Calu3 (cell line): Measurements from ENCODE around the gene ZNF780A. TPM values are rescaled to one million over a fixed set of nuclear protein-coding genes. Genes with fewer than 3 reads are reported as not detected.

ENCODE experiments used
- Bru-seq: library from RNA; stranded (reverse); fragments of 400-500 nt; gene quantifications from one replicate; lab custom pipeline; 2021; lab: Mats Ljungman, UMichigan
- BruChase-seq, 2 experiments: library from RNA; stranded (reverse); fragments of 400-500 nt; gene quantifications; one replicate each; lab custom pipeline; 2021; lab: Mats Ljungman, UMichigan
- BruUV-seq: library from RNA; stranded (reverse); fragments of 400-500 nt; replicated peaks from 2 replicates; lab custom pipeline; 2021; lab: Mats Ljungman, UMichigan
- CTCF ChIA-PET: fragments of 300-600 bp; sonication (Branson Sonifier 250); formaldehyde crosslinking; loops from one replicate; lab custom pipeline; 2022; ENCODE audit warnings: antibody characterized with exemption; lab: Charles Lee
- DNase-seq: peaks from one replicate; pipeline ENCODE4 v3.0.0; 2022
- H3K27ac Mint-ChIP-seq: one replicate; pipeline ENCODE4 v1.8.0; 2022; ENCODE audit warnings: mixed read lengths; ENCODE audit not compliant: unreplicated experiment
- H3K27me3 Mint-ChIP-seq: one replicate; pipeline ENCODE4 v1.8.0; 2022; ENCODE audit warnings: mixed read lengths; ENCODE audit not compliant: unreplicated experiment
- H3K36me3 Mint-ChIP-seq: one replicate; pipeline ENCODE4 v1.8.0; 2022; ENCODE audit warnings: mild to moderate bottlenecking, moderate library complexity, mixed read lengths; ENCODE audit not compliant: insufficient read depth, unreplicated experiment
- H3K4me1 Mint-ChIP-seq: one replicate; pipeline ENCODE4 v1.8.0; 2022; ENCODE audit warnings: mild to moderate bottlenecking, low read depth, mixed read lengths; ENCODE audit not compliant: unreplicated experiment
- H3K4me3 Mint-ChIP-seq: one replicate; pipeline ENCODE4 v1.8.0; 2022; ENCODE audit warnings: mild to moderate bottlenecking, low read depth, moderate library complexity, mixed read lengths; ENCODE audit not compliant: unreplicated experiment
- H3K9me3 Mint-ChIP-seq: one replicate; pipeline ENCODE4 v1.8.0; 2022; ENCODE audit warnings: low read depth, mixed read lengths; ENCODE audit not compliant: unreplicated experiment
- intact Hi-C: fragments of 100-400 bp; cut with micrococcal nuclease; formaldehyde crosslinking; loops from one replicate; pipeline ENCODE4 v1.10.0; 2022; ENCODE audit not compliant: unreplicated experiment
- long read RNA-seq: library from polyadenylated mRNA; stranded (forward); transcript quantifications from one replicate; pipeline ENCODE4 v2.0.0, GENCODE V29; 2022
- total RNA-seq: library from RNA; stranded (reverse); gene quantifications from 2 replicates; pipeline ENCODE4 v1.2.3, GENCODE V29; 2022
- TF ChIP-seq, protein P1 (sequence below): fragments of 200-600 bp; IDR thresholded peaks from one replicate; pipeline ENCODE4 v1.8.0; 2022; ENCODE audit warnings: antibody characterized with exemption; ENCODE audit not compliant: unreplicated experiment

Gene ZNF780A
- total RNA-seq (32.6 and 34.2 TPM in 2 replicates), Bru-seq, nascent RNA (percentile 92 among the genes with signal in this experiment), BruChase-seq, experiment 1, labeled RNA remaining after a 6-hour chase (percentile 88 among the genes with signal in this experiment), BruChase-seq, experiment 2, labeled RNA remaining after a 2-hour chase (percentile 97 among the genes with signal in this experiment)
- long read RNA-seq, partial matches to known transcripts: 1 of 15 reads
- long read RNA-seq, other reads (novel, unspliced or antisense): 4 of 15 reads

- TF ChIP-seq, protein P1, sequence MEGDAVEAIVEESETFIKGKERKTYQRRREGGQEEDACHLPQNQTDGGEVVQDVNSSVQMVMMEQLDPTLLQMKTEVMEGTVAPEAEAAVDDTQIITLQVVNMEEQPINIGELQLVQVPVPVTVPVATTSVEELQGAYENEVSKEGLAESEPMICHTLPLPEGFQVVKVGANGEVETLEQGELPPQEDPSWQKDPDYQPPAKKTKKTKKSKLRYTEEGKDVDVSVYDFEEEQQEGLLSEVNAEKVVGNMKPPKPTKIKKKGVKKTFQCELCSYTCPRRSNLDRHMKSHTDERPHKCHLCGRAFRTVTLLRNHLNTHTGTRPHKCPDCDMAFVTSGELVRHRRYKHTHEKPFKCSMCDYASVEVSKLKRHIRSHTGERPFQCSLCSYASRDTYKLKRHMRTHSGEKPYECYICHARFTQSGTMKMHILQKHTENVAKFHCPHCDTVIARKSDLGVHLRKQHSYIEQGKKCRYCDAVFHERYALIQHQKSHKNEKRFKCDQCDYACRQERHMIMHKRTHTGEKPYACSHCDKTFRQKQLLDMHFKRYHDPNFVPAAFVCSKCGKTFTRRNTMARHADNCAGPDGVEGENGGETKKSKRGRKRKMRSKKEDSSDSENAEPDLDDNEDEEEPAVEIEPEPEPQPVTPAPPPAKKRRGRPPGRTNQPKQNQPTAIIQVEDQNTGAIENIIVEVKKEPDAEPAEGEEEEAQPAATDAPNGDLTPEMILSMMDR: no peak
- intact Hi-C loops: no loop called here
- Mint-ChIP-seq H3K4me1 (peaks cover 17% of the 10 kb centered on the region), H3K4me3 (peak within 1 kb of the TSS; percentile 95), H3K36me3 (peaks cover 20% of the 10 kb centered on the region), H3K27me3 (no peaks in the 10 kb centered on the region), H3K27ac (peak within 1 kb of the TSS; percentile 97), H3K9me3 (no peaks in the 10 kb centered on the region)
- no TSS peak for BruUV-seq
- peak; percentile 84 for DNase-seq
- CTCF ChIA-PET: interaction anchor here (0.5 to 1.9 kb wide), 6 partner anchors 11 to 320 kb away, joined by 3 to 14 read pairs (median 4); partner anchors contain the start of gene PSMC4
Observed at GRCh38 chr19:40090241-40091204, at the start of gene ZNF780A. Gene ZNF780A (minus strand): TSS chr19:40090943. CDS start chr19:40084753, 6,190 bp downstream.

DNA sequence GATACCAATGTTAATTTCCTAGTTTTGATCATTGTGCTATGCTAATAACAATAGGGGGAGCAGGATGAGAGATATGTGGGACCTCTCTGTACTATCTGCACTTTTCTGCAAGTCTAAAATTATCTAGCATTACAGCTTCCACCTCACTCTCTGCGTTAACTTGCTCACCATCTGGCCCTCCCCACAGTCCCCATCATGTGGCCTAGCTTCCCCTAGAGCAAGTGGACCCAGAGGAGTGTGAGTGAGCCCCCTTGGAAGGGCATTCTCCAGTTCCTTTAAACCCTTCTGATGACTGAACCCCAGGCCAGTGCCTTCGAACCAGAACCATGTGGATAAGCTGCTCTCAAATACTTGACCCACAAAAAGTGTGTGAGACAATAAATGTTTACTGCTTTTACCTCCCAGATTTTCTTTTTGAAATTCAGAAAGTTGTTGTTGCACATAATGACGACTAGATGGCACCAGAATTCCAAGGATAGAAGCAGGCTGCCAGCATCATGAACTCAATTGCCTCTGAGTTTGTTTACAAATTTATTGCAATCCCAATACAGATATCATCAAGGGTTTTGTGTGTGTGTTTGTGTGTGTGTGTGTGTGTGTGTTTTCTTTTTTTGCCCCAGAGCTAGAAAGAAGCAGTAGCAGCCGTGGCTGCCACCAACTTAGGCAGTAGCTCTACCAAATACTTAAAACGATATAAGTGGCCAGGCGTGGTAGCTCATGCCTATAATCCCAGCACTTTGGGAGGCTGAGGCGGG, 49.0 kb upstream of the ZNF780A start:
- H3K27ac Mint-ChIP-seq: no peak overlapping the region
- no peaks in the 10 kb centered on the region for H3K36me3 Mint-ChIP-seq
- TF ChIP-seq, protein P1: peak; percentile 74
- H3K9me3 Mint-ChIP-seq: no peaks in the 10 kb centered on the region
- H3K27me3 Mint-ChIP-seq: peaks cover 34% of the 10 kb centered on the region
- CTCF ChIA-PET: interaction anchor here (0.5 to 1.2 kb wide), 6 partner anchors 50 to 347 kb away, joined by 3 to 6 read pairs (median 4); partner anchors contain the start of gene BLVRB
- DNase-seq: peak; percentile 14
- BruUV-seq: no TSS peak
- intact Hi-C loops: loop anchor here (1.0 kb wide), 1 partner anchor 83 kb away; no protein-coding TSS in a partner anchor
- no peaks in the 10 kb centered on the region for H3K4me1 Mint-ChIP-seq
- H3K4me3 Mint-ChIP-seq: no peak overlapping the region

DNA sequence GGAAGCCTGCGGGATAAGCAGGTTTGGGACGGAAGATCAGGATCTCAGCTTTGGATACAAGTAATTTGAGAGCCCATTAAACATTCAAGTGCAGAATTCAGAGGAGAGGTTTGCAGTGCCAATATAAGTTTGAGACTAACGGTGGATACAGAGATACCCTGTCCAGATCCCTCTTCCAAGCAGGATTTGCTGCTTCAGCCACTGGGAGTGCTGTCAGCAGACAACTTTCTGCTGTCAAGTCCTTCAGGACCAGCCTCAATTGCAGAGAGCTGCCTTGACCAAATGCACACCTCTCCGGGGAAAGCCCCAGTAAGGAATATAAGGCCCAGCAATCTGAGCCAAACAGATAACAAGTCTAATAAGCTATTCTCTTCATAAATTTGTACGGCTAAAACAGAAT, 46.1 kb upstream of the ZNF780A start:
- BruUV-seq: no TSS peak
- no peaks in the 10 kb centered on the region for H3K36me3 Mint-ChIP-seq
- H3K27me3 Mint-ChIP-seq: peaks cover 52% of the 10 kb centered on the region
- no peaks in the 10 kb centered on the region for H3K4me1 Mint-ChIP-seq
- no peaks in the 10 kb centered on the region for H3K9me3 Mint-ChIP-seq
- no peak for DNase-seq
- intact Hi-C loops: no loop called here
- CTCF ChIA-PET: no interaction called here
- no peak overlapping the region for H3K27ac Mint-ChIP-seq
- H3K4me3 Mint-ChIP-seq: no peak overlapping the region
- TF ChIP-seq, protein P1: no peak

GRCh38 chr19:40134866-40135265, 44.1 kb upstream of the ZNF780A start:
- no TSS peak for BruUV-seq
- intact Hi-C loops: no loop called here
- CTCF ChIA-PET: no interaction called here
- H3K4me1 Mint-ChIP-seq: no peaks in the 10 kb centered on the region
- peaks cover 71% of the 10 kb centered on the region for H3K27me3 Mint-ChIP-seq
- H3K9me3 Mint-ChIP-seq: no peaks in the 10 kb centered on the region
- TF ChIP-seq, protein P1: no peak
- no peak overlapping the region for H3K27ac Mint-ChIP-seq
- DNase-seq: no peak
- H3K4me3 Mint-ChIP-seq: no peak overlapping the region
- H3K36me3 Mint-ChIP-seq: no peaks in the 10 kb centered on the region
